Esophagus (tissue), 2 donors: ENCODE data around the gene RPS16. TPM values are rescaled to one million over a fixed set of nuclear protein-coding genes. Genes with fewer than 3 reads are reported as not detected.

ENCODE experiments used
- H3K27ac ChIP-seq, 2 donors: one replicate each; pipeline ENCODE4 v1.5.1; 2013; ENCODE audit warnings: low read depth in 2 of 2, mild to moderate bottlenecking in 2 of 2, inconsistent platforms in 1 of 2, low read length in 1 of 2, moderate library complexity in 1 of 2
- H3K27me3 ChIP-seq, 2 donors: one replicate each; pipeline ENCODE4 v1.6.1; 2013; ENCODE audit warnings: low read length in 2 of 2, control low read depth in 1 of 2, mild to moderate bottlenecking in 1 of 2; ENCODE audit not compliant: insufficient read depth in 2 of 2, control insufficient read depth in 1 of 2
- H3K36me3 ChIP-seq, 2 donors: one replicate each; pipeline ENCODE4 v1.6.1; 2013; ENCODE audit warnings: low read length in 1 of 2; ENCODE audit not compliant: control insufficient read depth in 2 of 2, insufficient read depth in 2 of 2
- H3K4me1 ChIP-seq, 2 donors: one replicate each; pipeline ENCODE4 v1.6.1; 2013; ENCODE audit warnings: low read length in 1 of 2; ENCODE audit not compliant: control insufficient read depth in 2 of 2, insufficient read depth in 2 of 2
- H3K4me3 ChIP-seq, 2 donors: one replicate each; pipeline ENCODE4 v1.5.1; 2013; ENCODE audit warnings: low read length in 2 of 2, mild to moderate bottlenecking in 2 of 2, low read depth in 1 of 2, moderate library complexity in 1 of 2
- H3K9me3 ChIP-seq, 2 donors: one replicate each; pipeline ENCODE4 v1.6.1; 2013; ENCODE audit warnings: mild to moderate bottlenecking in 2 of 2, low read depth in 1 of 2, low read length in 1 of 2, moderate library complexity in 1 of 2; ENCODE audit not compliant: control insufficient read depth in 2 of 2, insufficient read depth in 1 of 2
- WGBS, 2 donors: extraction: QIAGEN DNeasy Blood & Tissue Kit; methylation state at CpG; one replicate each; pipeline ENCODE4 v1.1.7; 2013; 5-methylcytosine and 5-hydroxymethylcytosine counted together
- polyA plus RNA-seq, 2 donors: library from polyadenylated mRNA; stranded (reverse); fragments of 200-250 nt; gene quantifications; one replicate each; pipeline ENCODE4 v1.2.3, GENCODE V29; 2013
- donor health status: healthy with polysubstance abuse.
- donor health status: Bipolar disorder and iron deficiency.

RPS16 gene
- polyA plus RNA-seq, 2 donors: 1,628 to 3,096 TPM

GRCh38 chr19:39434123-39435076 is 1.3 kb downstream of the RPS16 start:
- WGBS, 2 donors: 35 to 48% methylated on average over 10 of the region's 10 CpGs
- Histone ChIP-seq H3K27ac (peak overlapping the region; percentile 13 to 93), H3K4me1 (peaks cover 0 to 11% of the 10 kb centered on the region in 2 donors), H3K27me3 (no peaks in the 10 kb centered on the region), H3K9me3 (no peaks in the 10 kb centered on the region), H3K4me3 (peak overlapping the region; percentile 81 to 92), H3K36me3 (peaks cover 12 to 17% of the 10 kb centered on the region in 2 donors)

- Histone ChIP-seq H3K4me1 (peaks cover 0 to 11% of the 10 kb centered on the region in 2 donors), H3K27me3 (no peaks in the 10 kb centered on the region), H3K9me3 (no peaks in the 10 kb centered on the region), H3K4me3 (peak overlapping the region in 1 of 2 donors; percentile 92), H3K36me3 (peaks cover 12 to 17% of the 10 kb centered on the region in 2 donors), H3K27ac (peak overlapping the region in 1 of 2 donors; percentile 67)
- WGBS, 2 donors: 95% methylated on average over 8 of the region's 8 CpGs
Measured at GRCh38 chr19:39433480-39434079, 2.2 kb downstream of the RPS16 start.

GRCh38 chr19:39432677-39433025 is 3.1 kb downstream of the RPS16 start:
- no peaks in the 10 kb centered on the region for H3K9me3 ChIP-seq
- H3K4me1 ChIP-seq: peaks cover 0 to 11% of the 10 kb centered on the region in 2 donors
- no peaks in the 10 kb centered on the region for H3K27me3 ChIP-seq
- H3K36me3 ChIP-seq: peaks cover 12 to 17% of the 10 kb centered on the region in 2 donors
- peak overlapping the region in 1 of 2 donors; percentile 98 for H3K27ac ChIP-seq
- no peak overlapping the region for H3K4me3 ChIP-seq
- WGBS, 2 donors: 95 to 96% methylated on average over 8 of the region's 8 CpGs

- H3K27me3 ChIP-seq: no peaks in the 10 kb centered on the region
- H3K4me3 ChIP-seq: no peak overlapping the region
- peaks cover 12 to 17% of the 10 kb centered on the region in 2 donors for H3K36me3 ChIP-seq
- 51 to 52% methylated on average over 25 of the region's 25 CpGs for WGBS, 2 donors
- peak overlapping the region; percentile 88 to 98 for H3K27ac ChIP-seq
- peaks cover 0 to 11% of the 10 kb centered on the region in 2 donors for H3K4me1 ChIP-seq
- H3K9me3 ChIP-seq: no peaks in the 10 kb centered on the region
Measured at GRCh38 chr19:39430675-39431593, 4.8 kb downstream of the RPS16 start.

- peaks cover 0 to 5% of the 10 kb centered on the region in 2 donors for H3K4me1 ChIP-seq
- H3K4me3 ChIP-seq: no peak overlapping the region
- 30 to 31% methylated on average over 23 of the region's 23 CpGs for WGBS, 2 donors
- no peaks in the 10 kb centered on the region for H3K9me3 ChIP-seq
- H3K27ac ChIP-seq: peak overlapping the region; percentile 34 to 73
- H3K36me3 ChIP-seq: peaks cover 6 to 8% of the 10 kb centered on the region in 2 donors
- no peaks in the 10 kb centered on the region for H3K27me3 ChIP-seq
Measured at GRCh38 chr19:39428283-39429112, 7.3 kb downstream of the RPS16 start.

- peaks cover 0 to 5% of the 10 kb centered on the region in 2 donors for H3K4me1 ChIP-seq
- H3K4me3 ChIP-seq: peak overlapping the region in 1 of 2 donors; percentile 2
- H3K27ac ChIP-seq: peak overlapping the region in 1 of 2 donors; percentile 22
- no peaks in the 10 kb centered on the region for H3K27me3 ChIP-seq
- H3K9me3 ChIP-seq: no peaks in the 10 kb centered on the region
- peaks cover under 1 to 2% of the 10 kb centered on the region in 2 donors for H3K36me3 ChIP-seq
- WGBS, 2 donors: 90 to 91% methylated on average over 11 of the region's 11 CpGs
Measured at GRCh38 chr19:39427707-39428106, 8.0 kb downstream of the RPS16 start.

- H3K4me3 ChIP-seq: no peak overlapping the region
- WGBS, 2 donors: 63 to 66% methylated on average over 5 of the region's 5 CpGs
- no peaks in the 10 kb centered on the region for H3K27me3 ChIP-seq
- no peak overlapping the region for H3K27ac ChIP-seq
- no peaks in the 10 kb centered on the region for H3K36me3 ChIP-seq
- H3K9me3 ChIP-seq: no peaks in the 10 kb centered on the region
- peaks cover 0 to 4% of the 10 kb centered on the region in 2 donors for H3K4me1 ChIP-seq
Measured at GRCh38 chr19:39426170-39426569, 9.6 kb downstream of the RPS16 start.

GRCh38 chr19:39425744-39426143 is 10.0 kb downstream of the RPS16 start:
- no peaks in the 10 kb centered on the region for H3K9me3 ChIP-seq
- H3K4me1 ChIP-seq: peaks cover 0 to under 1% of the 10 kb centered on the region in 2 donors
- H3K36me3 ChIP-seq: no peaks in the 10 kb centered on the region
- 90 to 93% methylated on average over 7 of the region's 7 CpGs for WGBS, 2 donors
- H3K27ac ChIP-seq: no peak overlapping the region
- H3K4me3 ChIP-seq: no peak overlapping the region
- no peaks in the 10 kb centered on the region for H3K27me3 ChIP-seq
